Progenitor cell of endocrine pancreas (in vitro differentiated cells): ENCODE measurements around the gene RPL18. TPM values are rescaled to one million over a fixed set of nuclear protein-coding genes. Genes with fewer than 3 reads are reported as not detected.
"Not testable (repeated sequence)": the region's sequence is repeated elsewhere in the genome, so short reads cannot be mapped to it uniquely, and the experiment has no call there.

ENCODE experiments used
- DNase-seq: peaks from one replicate; pipeline ENCODE4 v3.0.0; 2021; ENCODE audit warnings: low spot score; ENCODE audit not compliant: unreplicated experiment
- H3K27ac Mint-ChIP-seq: 2 replicates; pipeline ENCODE4 v1.8.0; 2021; ENCODE audit warnings: mild to moderate bottlenecking, moderate library complexity, mixed read lengths
- H3K27me3 Mint-ChIP-seq: 2 replicates; pipeline ENCODE4 v1.8.0; 2021; ENCODE audit warnings: mixed read lengths
- H3K36me3 Mint-ChIP-seq: 2 replicates; pipeline ENCODE4 v1.8.0; 2022; ENCODE audit warnings: mixed read lengths; ENCODE audit not compliant: insufficient read depth
- H3K4me1 Mint-ChIP-seq: 2 replicates; pipeline ENCODE4 v1.8.0; 2021; ENCODE audit warnings: low read depth, mixed read lengths
- H3K4me3 Mint-ChIP-seq: 2 replicates; pipeline ENCODE4 v1.8.0; 2021; ENCODE audit warnings: low read depth, mild to moderate bottlenecking, moderate library complexity, mixed read lengths
- H3K9me3 Mint-ChIP-seq: 2 replicates; pipeline ENCODE4 v1.8.0; 2021; ENCODE audit warnings: low read depth, mixed read lengths
- CTCF ChIP-seq: fragments of 200-600 bp; sonication (generic); IDR thresholded peaks from one replicate; pipeline ENCODE4 v1.5.0; 2021; ENCODE audit warnings: antibody characterized with exemption, mild to moderate bottlenecking; ENCODE audit not compliant: unreplicated experiment
- total RNA-seq: library from RNA; stranded (reverse); gene quantifications from 2 replicates; pipeline ENCODE4 v1.2.1, GENCODE V29; 2021

The RPL18 gene
- total RNA-seq, 1 donor from 2014 or later = 1,379 TPM

GRCh38 chr19:48591021-48591420 is 28.0 kb downstream of the RPL18 start:
- Mint-ChIP-seq H3K27ac (no peak overlapping the region), H3K9me3 (no peaks in the 10 kb centered on the region), H3K36me3 (no peaks in the 10 kb centered on the region), H3K27me3 (peaks cover 31% of the 10 kb centered on the region), H3K4me3 (no peak overlapping the region), H3K4me1 (peaks cover 1% of the 10 kb centered on the region)
- DNase-seq = no peak
- no peak for TF ChIP-seq CTCF

GRCh38 chr19:48588670-48589401 is 30.1 kb downstream of the RPL18 start:
- H3K9me3 Mint-ChIP-seq = peaks cover 3% of the 10 kb centered on the region
- H3K27ac Mint-ChIP-seq = peak overlapping the region; percentile 85
- peak overlapping the region; percentile 64 for H3K4me3 Mint-ChIP-seq
- H3K4me1 Mint-ChIP-seq = peaks cover 3% of the 10 kb centered on the region
- peak; percentile 89 for DNase-seq
- peaks cover 38% of the 10 kb centered on the region for H3K27me3 Mint-ChIP-seq
- TF ChIP-seq CTCF = peak; percentile 92
- H3K36me3 Mint-ChIP-seq = no peaks in the 10 kb centered on the region

- DNase-seq = no peak
- no peak overlapping the region for H3K4me3 Mint-ChIP-seq
- TF ChIP-seq CTCF = no peak
- H3K36me3 Mint-ChIP-seq = no peaks in the 10 kb centered on the region
- peaks cover 3% of the 10 kb centered on the region for H3K4me1 Mint-ChIP-seq
- peaks cover 3% of the 10 kb centered on the region for H3K9me3 Mint-ChIP-seq
- peaks cover 38% of the 10 kb centered on the region for H3K27me3 Mint-ChIP-seq
- no peak overlapping the region for H3K27ac Mint-ChIP-seq
These were observed 31.6 kb downstream of the RPL18 start for GRCh38 chr19:48587387-48587786.

DNA sequence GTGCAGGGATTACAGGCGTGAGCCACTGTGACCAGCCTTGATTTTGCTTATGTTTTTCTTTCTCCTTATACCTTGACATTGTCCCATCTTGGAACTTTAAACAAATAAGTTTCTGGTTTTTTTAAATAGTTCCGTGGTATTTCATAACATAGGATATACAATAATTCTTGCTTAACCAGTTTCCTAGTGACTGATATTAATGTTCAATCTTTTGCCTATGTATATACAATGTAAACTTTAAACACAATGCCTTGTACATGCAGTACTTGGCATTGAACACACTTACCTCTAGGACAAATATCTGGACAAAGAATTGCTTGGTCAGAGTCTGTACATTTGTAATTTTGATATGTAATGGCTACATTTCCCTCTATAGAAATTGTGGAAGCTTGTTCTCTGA is 36.8 kb downstream of the RPL18 start:
- no peak overlapping the region for H3K27ac Mint-ChIP-seq
- peaks cover 15% of the 10 kb centered on the region for H3K27me3 Mint-ChIP-seq
- H3K4me3 Mint-ChIP-seq = no peak overlapping the region
- no peak for DNase-seq
- no peak for TF ChIP-seq CTCF
- H3K36me3 Mint-ChIP-seq = no peaks in the 10 kb centered on the region
- peaks cover 1% of the 10 kb centered on the region for H3K4me1 Mint-ChIP-seq
- H3K9me3 Mint-ChIP-seq = peaks cover 3% of the 10 kb centered on the region

DNA sequence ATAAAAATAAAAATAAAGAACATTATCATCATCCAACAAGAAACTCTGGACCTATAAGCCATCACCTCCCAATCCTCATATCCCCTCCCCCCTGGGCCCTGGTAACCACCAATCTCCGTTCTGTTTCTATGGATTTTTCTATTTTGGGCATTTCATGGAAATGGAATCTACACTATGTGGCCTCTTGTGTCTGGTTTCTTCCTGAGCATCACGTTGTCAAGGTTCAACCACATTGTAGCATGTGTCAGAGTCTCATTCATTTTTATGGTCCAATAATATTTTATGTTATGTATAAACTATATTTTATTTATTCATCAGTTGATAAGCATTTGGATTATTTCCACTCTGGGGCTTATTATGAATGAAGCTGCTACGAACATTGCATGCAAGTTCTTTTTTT is 40.1 kb downstream of the RPL18 start:
- DNase-seq = no peak
- Mint-ChIP-seq H3K4me1 (no peaks in the 10 kb centered on the region), H3K36me3 (no peaks in the 10 kb centered on the region), H3K9me3 (no peaks in the 10 kb centered on the region), H3K4me3 (no peak overlapping the region), H3K27me3 (no peaks in the 10 kb centered on the region), H3K27ac (no peak overlapping the region)
- TF ChIP-seq CTCF = no peak

GRCh38 chr19:48577908-48578307 is 41.1 kb downstream of the RPL18 start:
- not testable (repeated sequence) for DNase-seq, H3K9me3 Mint-ChIP-seq, H3K27me3 Mint-ChIP-seq, H3K4me1 Mint-ChIP-seq, H3K4me3 Mint-ChIP-seq, H3K27ac Mint-ChIP-seq, H3K36me3 Mint-ChIP-seq
